Activated T-helper 1 cell treated with anti-CD3 and anti-CD28 coated beads, Interleukin-12 subunit alpha, Interleukin-12 subunit beta, Interleukin-2, Interleukin-4 antibody, amounts not matched to agents 30 ng/mL and 10 ng/mL and 1 ng/mL, durations not matched to agents 14 hours and 24 hours and 36 hours (primary cell): ENCODE measurements around the gene XCL2. TPM values are rescaled to one million over a fixed set of nuclear protein-coding genes. Genes with fewer than 3 reads are reported as not detected.
A peak's percentile ranks its signal among the peaks of the same experiment; 100 is the strongest.
"Not testable (repeated sequence)": the region's sequence is repeated elsewhere in the genome, so short reads cannot be mapped to it uniquely, and the experiment has no call there.

Experiments used
- DNase-seq: peaks from one replicate; pipeline ENCODE4 v3.0.0; 2021; ENCODE audit warnings: low spot score
- H3K27ac Mint-ChIP-seq: one replicate; pipeline ENCODE4 v1.8.0; 2021; ENCODE audit warnings: mild to moderate bottlenecking, mixed read lengths
- H3K27me3 Mint-ChIP-seq: one replicate; pipeline ENCODE4 v1.8.0; 2022; ENCODE audit warnings: mild to moderate bottlenecking, moderate library complexity, mixed read lengths; ENCODE audit not compliant: insufficient read depth
- H3K36me3 Mint-ChIP-seq: one replicate; pipeline ENCODE4 v1.8.0; 2021; ENCODE audit warnings: low read depth, mixed read lengths
- H3K4me1 Mint-ChIP-seq: one replicate; pipeline ENCODE4 v1.8.0; 2021; ENCODE audit warnings: low read depth, mixed read lengths
- H3K4me3 Mint-ChIP-seq: one replicate; pipeline ENCODE4 v1.8.0; 2021; ENCODE audit warnings: mild to moderate bottlenecking, moderate library complexity, mixed read lengths
- H3K9me3 Mint-ChIP-seq: one replicate; pipeline ENCODE4 v1.8.0; 2021; ENCODE audit warnings: mixed read lengths
- intact Hi-C: fragments of 100-400 bp; cut with micrococcal nuclease; formaldehyde crosslinking; loops from one replicate; pipeline ENCODE4 v1.15.1; 2024
- total RNA-seq: library from RNA; stranded (reverse); gene quantifications from 2 replicates; pipeline ENCODE4 v1.2.3, GENCODE V29; 2022

The XCL2 gene
- total RNA-seq, 1 donor from 2014 or later, result 53.2 TPM

- H3K27ac Mint-ChIP-seq, result peak within 1 kb of the TSS; percentile 91
- intact Hi-C loops, result loop anchor here (10.0 kb wide), 1 partner anchor 61 kb away; no protein-coding TSS in a partner anchor
- not testable (repeated sequence) for H3K27me3 Mint-ChIP-seq, H3K9me3 Mint-ChIP-seq, H3K36me3 Mint-ChIP-seq, DNase-seq
- peak within 1 kb of the TSS; percentile 76 for H3K4me3 Mint-ChIP-seq
- peaks cover 43% of the 10 kb centered on the region for H3K4me1 Mint-ChIP-seq
These were observed 32.5 kb upstream of the XCL2 start, which contains the start of gene XCL1 for GRCh38 chr1:168576245-168576688. Gene XCL1 (plus strand): TSS chr1:168576605. CDS start chr1:168576638, 33 bp downstream.

- H3K9me3 Mint-ChIP-seq, H3K4me3 Mint-ChIP-seq, H3K36me3 Mint-ChIP-seq, H3K27ac Mint-ChIP-seq, H3K27me3 Mint-ChIP-seq, DNase-seq: not testable (repeated sequence)
- peaks cover 43% of the 10 kb centered on the region for H3K4me1 Mint-ChIP-seq
- intact Hi-C loops, result loop anchor here (1.0 to 10.0 kb wide), 4 partner anchors 59 to 232 kb away; no protein-coding TSS in a partner anchor
These were observed 30.4 kb upstream of the XCL2 start for GRCh38 chr1:168574234-168574633.

GRCh38 chr1:168572633-168573032 lies 28.8 kb upstream of the XCL2 start:
- Mint-ChIP-seq H3K27ac (no peak overlapping the region), H3K27me3 (peaks cover 9% of the 10 kb centered on the region), H3K9me3 (no peaks in the 10 kb centered on the region), H3K4me1 (peaks cover 39% of the 10 kb centered on the region), H3K36me3 (peaks cover 2% of the 10 kb centered on the region), H3K4me3 (no peak overlapping the region)
- DNase-seq, result no peak
- intact Hi-C loops, result loop anchor here (5.0 to 10.0 kb wide), 2 partner anchors 58 to 210 kb away; no protein-coding TSS in a partner anchor

- Mint-ChIP-seq H3K9me3 (no peaks in the 10 kb centered on the region), H3K27ac (no peak overlapping the region), H3K4me1 (peaks cover 30% of the 10 kb centered on the region), H3K4me3 (no peak overlapping the region), H3K27me3 (peaks cover 8% of the 10 kb centered on the region), H3K36me3 (peaks cover 2% of the 10 kb centered on the region)
- DNase-seq, result no peak
- intact Hi-C loops, result loop anchor here (5.0 to 10.0 kb wide), 2 partner anchors 56 to 208 kb away; no protein-coding TSS in a partner anchor
These were observed 26.9 kb upstream of the XCL2 start for GRCh38 chr1:168570652-168571051.

GRCh38 chr1:168568346-168568745 lies 24.5 kb upstream of the XCL2 start:
- Mint-ChIP-seq H3K9me3 (no peaks in the 10 kb centered on the region), H3K4me1 (peaks cover 15% of the 10 kb centered on the region), H3K4me3 (no peak overlapping the region), H3K36me3 (peaks cover 2% of the 10 kb centered on the region), H3K27ac (no peak overlapping the region), H3K27me3 (peaks cover 18% of the 10 kb centered on the region)
- no peak for DNase-seq
- intact Hi-C loops, result no loop called here

GRCh38 chr1:168567568-168567967 lies 23.8 kb upstream of the XCL2 start:
- intact Hi-C loops, result no loop called here
- no peak overlapping the region for H3K4me3 Mint-ChIP-seq
- H3K36me3 Mint-ChIP-seq, result peaks cover 4% of the 10 kb centered on the region
- no peak for DNase-seq
- H3K27me3 Mint-ChIP-seq, result peaks cover 25% of the 10 kb centered on the region
- H3K9me3 Mint-ChIP-seq, result peaks cover 6% of the 10 kb centered on the region
- H3K4me1 Mint-ChIP-seq, result peaks cover 7% of the 10 kb centered on the region
- H3K27ac Mint-ChIP-seq, result no peak overlapping the region

GRCh38 chr1:168567007-168567406 lies 23.2 kb upstream of the XCL2 start:
- H3K4me3 Mint-ChIP-seq, result no peak overlapping the region
- peaks cover 4% of the 10 kb centered on the region for H3K36me3 Mint-ChIP-seq
- H3K27me3 Mint-ChIP-seq, result peaks cover 26% of the 10 kb centered on the region
- intact Hi-C loops, result no loop called here
- H3K4me1 Mint-ChIP-seq, result peaks cover 2% of the 10 kb centered on the region
- peaks cover 6% of the 10 kb centered on the region for H3K9me3 Mint-ChIP-seq
- H3K27ac Mint-ChIP-seq, result no peak overlapping the region
- no peak for DNase-seq

- DNase-seq, result no peak
- Mint-ChIP-seq H3K4me1 (no peaks in the 10 kb centered on the region), H3K4me3 (no peak overlapping the region), H3K36me3 (peaks cover 4% of the 10 kb centered on the region), H3K27ac (no peak overlapping the region), H3K27me3 (peaks cover 26% of the 10 kb centered on the region), H3K9me3 (peaks cover 10% of the 10 kb centered on the region)
- intact Hi-C loops, result no loop called here
These were observed 22.0 kb upstream of the XCL2 start for GRCh38 chr1:168565825-168566224.

GRCh38 chr1:168561989-168562388 lies 18.2 kb upstream of the XCL2 start:
- Mint-ChIP-seq H3K9me3 (peaks cover 13% of the 10 kb centered on the region), H3K4me3 (no peak overlapping the region), H3K27me3 (peaks cover 23% of the 10 kb centered on the region), H3K36me3 (peaks cover 2% of the 10 kb centered on the region), H3K4me1 (peaks cover 13% of the 10 kb centered on the region), H3K27ac (no peak overlapping the region)
- no peak for DNase-seq
- intact Hi-C loops, result no loop called here

GRCh38 chr1:168560370-168560769 lies 16.6 kb upstream of the XCL2 start:
- Mint-ChIP-seq H3K36me3 (peaks cover 2% of the 10 kb centered on the region), H3K27ac (no peak overlapping the region), H3K27me3 (peaks cover 18% of the 10 kb centered on the region), H3K4me3 (no peak overlapping the region), H3K4me1 (peaks cover 22% of the 10 kb centered on the region), H3K9me3 (peaks cover 13% of the 10 kb centered on the region)
- intact Hi-C loops, result no loop called here
- no peak for DNase-seq

- no peaks in the 10 kb centered on the region for H3K36me3 Mint-ChIP-seq
- peaks cover 34% of the 10 kb centered on the region for H3K4me1 Mint-ChIP-seq
- H3K27me3 Mint-ChIP-seq, result peaks cover 7% of the 10 kb centered on the region
- DNase-seq, result no peak
- no peak overlapping the region for H3K27ac Mint-ChIP-seq
- intact Hi-C loops, result no loop called here
- H3K4me3 Mint-ChIP-seq, result no peak overlapping the region
- H3K9me3 Mint-ChIP-seq, result peaks cover 7% of the 10 kb centered on the region
These were observed 12.8 kb upstream of the XCL2 start for GRCh38 chr1:168556647-168557046.

GRCh38 chr1:168555508-168556046 lies 11.8 kb upstream of the XCL2 start:
- Mint-ChIP-seq H3K36me3 (no peaks in the 10 kb centered on the region), H3K9me3 (peaks cover 7% of the 10 kb centered on the region), H3K27ac (no peak overlapping the region), H3K4me3 (no peak overlapping the region), H3K27me3 (peaks cover 6% of the 10 kb centered on the region), H3K4me1 (peaks cover 34% of the 10 kb centered on the region)
- DNase-seq, result no peak
- intact Hi-C loops, result no loop called here

- H3K4me1 Mint-ChIP-seq, result peaks cover 34% of the 10 kb centered on the region
- no peaks in the 10 kb centered on the region for H3K36me3 Mint-ChIP-seq
- peaks cover 4% of the 10 kb centered on the region for H3K27me3 Mint-ChIP-seq
- no peak overlapping the region for H3K4me3 Mint-ChIP-seq
- H3K9me3 Mint-ChIP-seq, result peaks cover 5% of the 10 kb centered on the region
- no peak for DNase-seq
- intact Hi-C loops, result no loop called here
- H3K27ac Mint-ChIP-seq, result peak overlapping the region; percentile 21
These were observed 11.0 kb upstream of the XCL2 start for GRCh38 chr1:168554603-168555483.
